Ishikawa (cell line): ENCODE data around the gene TMEM212.

Experiments
- CEBPB ChIP-seq: IDR thresholded peaks from 2 replicates; pipeline ENCODE4 v1.6.1; 2012
- CREB1 ChIP-seq: IDR thresholded peaks from 2 replicates; pipeline ENCODE4 v1.6.1; 2012; ENCODE audit warnings: low read depth
- EGR1 ChIP-seq: IDR thresholded peaks from 2 replicates; pipeline ENCODE4 v1.6.1; 2012
- EP300 ChIP-seq: IDR thresholded peaks from 2 replicates; pipeline ENCODE4 v1.6.1; 2012; ENCODE audit warnings: borderline replicate concordance
- FOXM1 ChIP-seq: IDR thresholded peaks from 2 replicates; pipeline ENCODE4 v1.6.1; 2012; ENCODE audit warnings: low read depth, borderline replicate concordance
- NFIC ChIP-seq: IDR thresholded peaks from 2 replicates; pipeline ENCODE4 v1.6.1; 2012
- RAD21 ChIP-seq: IDR thresholded peaks from 2 replicates; pipeline ENCODE4 v1.6.1; 2012; ENCODE audit warnings: low read depth
- TAF1 ChIP-seq: IDR thresholded peaks from 2 replicates; pipeline ENCODE4 v1.6.1; 2012; ENCODE audit warnings: low read depth, mild to moderate bottlenecking
- TCF12 ChIP-seq: IDR thresholded peaks from 2 replicates; pipeline ENCODE4 v1.6.1; 2012; ENCODE audit warnings: low read depth
- YY1 ChIP-seq: IDR thresholded peaks from 2 replicates; pipeline ENCODE4 v1.6.1; 2012; ENCODE audit warnings: low read depth
- ZBTB7A ChIP-seq: IDR thresholded peaks from 2 replicates; pipeline ENCODE4 v1.6.1; 2012; ENCODE audit warnings: low read depth
- TF ChIP-seq, protein P1 (sequence below): IDR thresholded peaks from 2 replicates; pipeline ENCODE4 v1.6.1; 2012
- TF ChIP-seq, protein P2 (sequence below): IDR thresholded peaks from 2 replicates; pipeline ENCODE4 v1.6.1; 2012; ENCODE audit warnings: low read depth, mild to moderate bottlenecking

GRCh38 chr3:171839270-171839669 lies 3.9 kb upstream of the TMEM212 start:
- TF ChIP-seq TCF12 (no peak), RAD21 (no peak), CEBPB (no peak), CREB1 (no peak), FOXM1 (no peak), EP300 (no peak), ZBTB7A (no peak), NFIC (no peak), YY1 (no peak), EGR1 (no peak), TAF1 (no peak)
- TF ChIP-seq, protein P1, sequence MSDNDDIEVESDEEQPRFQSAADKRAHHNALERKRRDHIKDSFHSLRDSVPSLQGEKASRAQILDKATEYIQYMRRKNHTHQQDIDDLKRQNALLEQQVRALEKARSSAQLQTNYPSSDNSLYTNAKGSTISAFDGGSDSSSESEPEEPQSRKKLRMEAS = no peak
- TF ChIP-seq, protein P2, sequence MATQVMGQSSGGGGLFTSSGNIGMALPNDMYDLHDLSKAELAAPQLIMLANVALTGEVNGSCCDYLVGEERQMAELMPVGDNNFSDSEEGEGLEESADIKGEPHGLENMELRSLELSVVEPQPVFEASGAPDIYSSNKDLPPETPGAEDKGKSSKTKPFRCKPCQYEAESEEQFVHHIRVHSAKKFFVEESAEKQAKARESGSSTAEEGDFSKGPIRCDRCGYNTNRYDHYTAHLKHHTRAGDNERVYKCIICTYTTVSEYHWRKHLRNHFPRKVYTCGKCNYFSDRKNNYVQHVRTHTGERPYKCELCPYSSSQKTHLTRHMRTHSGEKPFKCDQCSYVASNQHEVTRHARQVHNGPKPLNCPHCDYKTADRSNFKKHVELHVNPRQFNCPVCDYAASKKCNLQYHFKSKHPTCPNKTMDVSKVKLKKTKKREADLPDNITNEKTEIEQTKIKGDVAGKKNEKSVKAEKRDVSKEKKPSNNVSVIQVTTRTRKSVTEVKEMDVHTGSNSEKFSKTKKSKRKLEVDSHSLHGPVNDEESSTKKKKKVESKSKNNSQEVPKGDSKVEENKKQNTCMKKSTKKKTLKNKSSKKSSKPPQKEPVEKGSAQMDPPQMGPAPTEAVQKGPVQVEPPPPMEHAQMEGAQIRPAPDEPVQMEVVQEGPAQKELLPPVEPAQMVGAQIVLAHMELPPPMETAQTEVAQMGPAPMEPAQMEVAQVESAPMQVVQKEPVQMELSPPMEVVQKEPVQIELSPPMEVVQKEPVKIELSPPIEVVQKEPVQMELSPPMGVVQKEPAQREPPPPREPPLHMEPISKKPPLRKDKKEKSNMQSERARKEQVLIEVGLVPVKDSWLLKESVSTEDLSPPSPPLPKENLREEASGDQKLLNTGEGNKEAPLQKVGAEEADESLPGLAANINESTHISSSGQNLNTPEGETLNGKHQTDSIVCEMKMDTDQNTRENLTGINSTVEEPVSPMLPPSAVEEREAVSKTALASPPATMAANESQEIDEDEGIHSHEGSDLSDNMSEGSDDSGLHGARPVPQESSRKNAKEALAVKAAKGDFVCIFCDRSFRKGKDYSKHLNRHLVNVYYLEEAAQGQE = no peak
